ENCODE data around the gene FOXP4. TPM values are rescaled to one million over a fixed set of nuclear protein-coding genes. Genes with fewer than 3 reads are reported as not detected.

FOXP4 gene
- total RNA-seq, 2 experiments from 2014 or later = 19.5 to 21.6 TPM

- Mint-ChIP-seq H3K36me3 (peaks cover 2% of the 10 kb centered on the region), H3K4me3 (no peak overlapping the region), H3K4me1 (ENCODE audit: low read depth) (peaks cover 14% of the 10 kb centered on the region), H3K27me3 (no peaks in the 10 kb centered on the region), H3K9me3 (no peaks in the 10 kb centered on the region), H3K27ac (no peak overlapping the region)
- intact Hi-C loops (cut with micrococcal nuclease) = no loop called here
- DNase-seq = no peak
- CTCF ChIA-PET = no interaction called here
- POLR2A ChIA-PET = no interaction called here
These were observed 26.4 kb downstream of the FOXP4 start for GRCh38 chr6:41572613-41573012.

GRCh38 chr6:41573276-41573675, 27.1 kb downstream of the FOXP4 start:
- ChIA-PET CTCF (no interaction called here), POLR2A (no interaction called here)
- Mint-ChIP-seq H3K27me3 (no peaks in the 10 kb centered on the region), H3K4me3 (no peak overlapping the region), H3K36me3 (peaks cover 2% of the 10 kb centered on the region), H3K4me1 (ENCODE audit: low read depth) (peaks cover 14% of the 10 kb centered on the region), H3K9me3 (no peaks in the 10 kb centered on the region), H3K27ac (no peak overlapping the region)
- intact Hi-C loops (cut with micrococcal nuclease) = no loop called here
- DNase-seq = no peak

- H3K36me3 Mint-ChIP-seq = peaks cover 2% of the 10 kb centered on the region
- intact Hi-C loops (cut with micrococcal nuclease) = no loop called here
- ChIA-PET CTCF (no interaction called here), POLR2A (no interaction called here)
- H3K4me1 Mint-ChIP-seq (ENCODE audit: low read depth) = peaks cover 14% of the 10 kb centered on the region
- H3K27me3 Mint-ChIP-seq = no peaks in the 10 kb centered on the region
- no peak overlapping the region for H3K4me3 Mint-ChIP-seq
- DNase-seq = no peak
- no peaks in the 10 kb centered on the region for H3K9me3 Mint-ChIP-seq
- H3K27ac Mint-ChIP-seq = no peak overlapping the region
These were observed 27.8 kb downstream of the FOXP4 start for GRCh38 chr6:41573985-41574384.

- CTCF ChIA-PET = no interaction called here
- POLR2A ChIA-PET = no interaction called here
- H3K27ac Mint-ChIP-seq = no peak overlapping the region
These were observed 29.4 kb downstream of the FOXP4 start for GRCh38 chr6:41575598-41575997.

GRCh38 chr6:41576667-41577066, 30.5 kb downstream of the FOXP4 start:
- Mint-ChIP-seq H3K27ac (no peak overlapping the region), H3K4me3 (no peak overlapping the region), H3K36me3 (peaks cover 4% of the 10 kb centered on the region), H3K9me3 (no peaks in the 10 kb centered on the region), H3K4me1 (ENCODE audit: low read depth) (peaks cover 2% of the 10 kb centered on the region), H3K27me3 (no peaks in the 10 kb centered on the region)
- no peak for DNase-seq
- POLR2A ChIA-PET = no interaction called here
- intact Hi-C loops (cut with micrococcal nuclease) = no loop called here
- CTCF ChIA-PET = no interaction called here

More at GRCh38 chr6:41575598-41575997, 29.4 kb downstream of the FOXP4 start:
- Mint-ChIP-seq H3K4me3 (no peak overlapping the region), H3K36me3 (peaks cover 4% of the 10 kb centered on the region), H3K4me1 (ENCODE audit: low read depth) (peaks cover 13% of the 10 kb centered on the region), H3K27me3 (no peaks in the 10 kb centered on the region), H3K9me3 (no peaks in the 10 kb centered on the region)
- intact Hi-C loops (cut with micrococcal nuclease) = no loop called here
- no peak for DNase-seq

- H3K27me3 Mint-ChIP-seq = no peaks in the 10 kb centered on the region
- DNase-seq = no peak
- no peaks in the 10 kb centered on the region for H3K4me1 Mint-ChIP-seq (ENCODE audit: low read depth)
- H3K9me3 Mint-ChIP-seq = no peaks in the 10 kb centered on the region
- ChIA-PET POLR2A (no interaction called here), CTCF (interaction anchor here (0.6 kb wide), 1 partner anchor 25 kb away, joined by 3 read pairs; no protein-coding TSS in a partner anchor)
- H3K36me3 Mint-ChIP-seq = peaks cover 4% of the 10 kb centered on the region
- no peak overlapping the region for H3K27ac Mint-ChIP-seq
- H3K4me3 Mint-ChIP-seq = no peak overlapping the region
- intact Hi-C loops (cut with micrococcal nuclease) = no loop called here
These were observed 31.4 kb downstream of the FOXP4 start for GRCh38 chr6:41577356-41578216.

GRCh38 chr6:41578217-41579087, 32.3 kb downstream of the FOXP4 start:
- Mint-ChIP-seq H3K27me3 (no peaks in the 10 kb centered on the region), H3K36me3 (peaks cover 4% of the 10 kb centered on the region), H3K4me1 (ENCODE audit: low read depth) (no peaks in the 10 kb centered on the region), H3K27ac (no peak overlapping the region), H3K9me3 (no peaks in the 10 kb centered on the region), H3K4me3 (no peak overlapping the region)
- intact Hi-C loops (cut with micrococcal nuclease) = no loop called here
- POLR2A ChIA-PET = no interaction called here
- CTCF ChIA-PET = interaction anchor here (0.7 kb wide), 1 partner anchor 115 kb away, joined by 3 read pairs; no protein-coding TSS in a partner anchor
- DNase-seq = no peak

- intact Hi-C loops (cut with micrococcal nuclease) = no loop called here
- H3K36me3 Mint-ChIP-seq = peaks cover 4% of the 10 kb centered on the region
- DNase-seq = no peak
- ChIA-PET POLR2A (no interaction called here), CTCF (interaction anchor here (0.7 to 1.6 kb wide), 2 partner anchors 23 to 115 kb away, joined by 3 to 4 read pairs; no protein-coding TSS in a partner anchor)
- no peaks in the 10 kb centered on the region for H3K27me3 Mint-ChIP-seq
- H3K4me1 Mint-ChIP-seq (ENCODE audit: low read depth) = no peaks in the 10 kb centered on the region
- H3K9me3 Mint-ChIP-seq = no peaks in the 10 kb centered on the region
- no peak overlapping the region for H3K4me3 Mint-ChIP-seq
- no peak overlapping the region for H3K27ac Mint-ChIP-seq
These were observed 33.0 kb downstream of the FOXP4 start for GRCh38 chr6:41579088-41579610.

- Mint-ChIP-seq H3K9me3 (no peaks in the 10 kb centered on the region), H3K27me3 (no peaks in the 10 kb centered on the region), H3K4me1 (ENCODE audit: low read depth) (no peaks in the 10 kb centered on the region), H3K27ac (no peak overlapping the region), H3K4me3 (no peak overlapping the region), H3K36me3 (peaks cover 4% of the 10 kb centered on the region)
- no peak for DNase-seq
- CTCF ChIA-PET = interaction anchor here (1.6 kb wide), 1 partner anchor 22 kb away, joined by 4 read pairs; no protein-coding TSS in a partner anchor
- POLR2A ChIA-PET = no interaction called here
- intact Hi-C loops (cut with micrococcal nuclease) = no loop called here
These were observed 34.5 kb downstream of the FOXP4 start for GRCh38 chr6:41580690-41581089.

GRCh38 chr6:41581381-41581991, 35.3 kb downstream of the FOXP4 start:
- peaks cover 4% of the 10 kb centered on the region for H3K36me3 Mint-ChIP-seq
- CTCF ChIA-PET = no interaction called here
- H3K27me3 Mint-ChIP-seq = no peaks in the 10 kb centered on the region
- DNase-seq = no peak
- intact Hi-C loops (cut with micrococcal nuclease) = no loop called here
- H3K9me3 Mint-ChIP-seq = no peaks in the 10 kb centered on the region
- H3K4me3 Mint-ChIP-seq = no peak overlapping the region
- no peak overlapping the region for H3K27ac Mint-ChIP-seq
- no peaks in the 10 kb centered on the region for H3K4me1 Mint-ChIP-seq (ENCODE audit: low read depth)
- POLR2A ChIA-PET = no interaction called here

- no peaks in the 10 kb centered on the region for H3K9me3 Mint-ChIP-seq
- H3K27me3 Mint-ChIP-seq = no peaks in the 10 kb centered on the region
- ChIA-PET CTCF (no interaction called here), POLR2A (no interaction called here)
- no peaks in the 10 kb centered on the region for H3K4me1 Mint-ChIP-seq (ENCODE audit: low read depth)
- no peak overlapping the region for H3K4me3 Mint-ChIP-seq
- H3K27ac Mint-ChIP-seq = no peak overlapping the region
- no peak for DNase-seq
- peaks cover 4% of the 10 kb centered on the region for H3K36me3 Mint-ChIP-seq
- intact Hi-C loops (cut with micrococcal nuclease) = no loop called here
These were observed 36.4 kb downstream of the FOXP4 start for GRCh38 chr6:41582540-41582939.

GRCh38 chr6:41583565-41583964, 37.4 kb downstream of the FOXP4 start:
- ChIA-PET CTCF (no interaction called here), POLR2A (no interaction called here)
- intact Hi-C loops (cut with micrococcal nuclease) = no loop called here
- Mint-ChIP-seq H3K9me3 (no peaks in the 10 kb centered on the region), H3K27me3 (no peaks in the 10 kb centered on the region), H3K4me3 (no peak overlapping the region), H3K36me3 (peaks cover 4% of the 10 kb centered on the region), H3K27ac (no peak overlapping the region), H3K4me1 (ENCODE audit: low read depth) (no peaks in the 10 kb centered on the region)
- DNase-seq = no peak

All from activated CD4-positive, alpha-beta memory T cell treated with anti-CD3 and anti-CD28 coated beads for 36 hours (primary cell).